ENCODE data around the gene LAMA2.

- no peak for TF ChIP-seq CTCF (conservative IDR thresholded peaks at IDR 0.05; ENCODE audit: low read length)
- no peak for TF ChIP-seq EZH2phosphoT487 (IDR thresholded peaks at IDR 0.05; ENCODE audit: borderline replicate concordance)
Observed at GRCh38 chr6:128990360-128990759, 107.4 kb downstream of the LAMA2 start.
